ENCODE results near the gene CR1. TPM values are rescaled to one million over a fixed set of nuclear protein-coding genes. Genes with fewer than 3 reads are reported as not detected.
"Not testable (repeated sequence)": the region's sequence is repeated elsewhere in the genome, so short reads cannot be mapped to it uniquely, and the experiment has no call there.

CR1 gene
- total and polyA plus RNA-seq, 2 of the 8 experiments (the other 6 are each of a cell fraction or from before 2014, with no cell fraction given) = 0.15 to 0.22 TPM

- CTCF ChIA-PET (ENCODE audit: partially characterized antibody); H4K91ac ChIP-seq (replicated peaks; ENCODE audit: insufficient read length, low read length); H3K9ac ChIP-seq (replicated peaks in 1 of 4; ENCODE audit: extremely low read depth in 1 of 4, low read depth in 3 of 4, low read length in 3 of 4); H4K5ac ChIP-seq (ENCODE audit: insufficient read length, low read depth, low read length); H3K18ac ChIP-seq (ENCODE audit: extremely low read depth, low read length); H2BK12ac ChIP-seq (ENCODE audit: low read depth, low read length); DNase-seq (ENCODE audit: low read depth in 1 of 2, low spot score in 2 of 2); H3K9me3 ChIP-seq (ENCODE audit: insufficient read depth in 2 of 2, low read depth in 1 of 2, low read length in 1 of 2); H3K4ac ChIP-seq (replicated peaks; ENCODE audit: insufficient read length, low read depth, low read length); H3K4me2 ChIP-seq (ENCODE audit: insufficient read depth in 1 of 2, low read depth in 2 of 2, low read length in 2 of 2); H2BK120ac ChIP-seq (replicated peaks; ENCODE audit: low read depth, low read length); H3K27ac ChIP-seq (ENCODE audit: low read depth, low read length); H2BK20ac ChIP-seq (ENCODE audit: low read length); H3K79me1 ChIP-seq (ENCODE audit: low read depth, low read length); H2AFZ ChIP-seq (ENCODE audit: low read length); H3K14ac ChIP-seq (ENCODE audit: insufficient read length); H3K4me1 ChIP-seq (replicated peaks in 1 of 4; ENCODE audit: control insufficient read depth in 3 of 4, insufficient read depth in 4 of 4, low read length in 3 of 4); H4K20me1 ChIP-seq (replicated peaks in 1 of 2; ENCODE audit: control insufficient read depth in 1 of 2, insufficient read depth in 2 of 2, low read length in 2 of 2); H3K56ac ChIP-seq (replicated peaks; ENCODE audit: insufficient read length, low read depth, low read length); H3K36me3 ChIP-seq (ENCODE audit: control insufficient read depth in 2 of 4, insufficient read depth in 4 of 4, low read length in 3 of 4); H3K4me3 ChIP-seq (ENCODE audit: extremely low read depth in 1 of 4, insufficient read depth in 2 of 4, low read depth in 3 of 4, low read length in 4 of 4); H3K79me2 ChIP-seq (ENCODE audit: control insufficient read depth in 1 of 2, insufficient read depth in 2 of 2, low read length in 2 of 2); H3K27me3 ChIP-seq (replicated peaks in 1 of 4; ENCODE audit: control insufficient read depth in 3 of 4, extremely low read depth in 1 of 4, insufficient read depth in 3 of 4, low read length in 3 of 4); H2BK15ac ChIP-seq (ENCODE audit: low read length); H4K8ac ChIP-seq (ENCODE audit: extremely low read depth, insufficient read depth, low read length); H3K23ac ChIP-seq (ENCODE audit: insufficient read length); H3K23me2 ChIP-seq (ENCODE audit: low read depth, low read length); H2AK5ac ChIP-seq (ENCODE audit: low read depth, low read length); H2BK5ac ChIP-seq (ENCODE audit: low read depth, low read length); POLR2A ChIA-PET (ENCODE audit: partially characterized antibody); FAIRE-seq: not testable (repeated sequence)
- no CpG with 5 or more reads among the region's 5 CpGs for WGBS, 2 experiments (ENCODE audit: extremely low coverage in 1 of 2, insufficient coverage in 1 of 2, insufficient read length in 1 of 2, insufficient replicate concordance in 2 of 2, low coverage in 1 of 2, low lambda C conversion rate in 2 of 2, missing lambda C conversion rate in 1 of 2)
Measured at GRCh38 chr1:207536263-207536662, 40.3 kb downstream of the CR1 start.

GRCh38 chr1:207546677-207547357 lies 50.9 kb downstream of the CR1 start:
- POLR2A ChIA-PET (ENCODE audit: partially characterized antibody); H2BK15ac ChIP-seq (ENCODE audit: low read length); H3K79me2 ChIP-seq (ENCODE audit: control insufficient read depth in 1 of 2, insufficient read depth in 2 of 2, low read length in 2 of 2); H2BK5ac ChIP-seq (ENCODE audit: low read depth, low read length); H2BK12ac ChIP-seq (ENCODE audit: low read depth, low read length); H2BK20ac ChIP-seq (ENCODE audit: low read length); H3K56ac ChIP-seq (replicated peaks; ENCODE audit: insufficient read length, low read depth, low read length); H3K4ac ChIP-seq (replicated peaks; ENCODE audit: insufficient read length, low read depth, low read length); H2BK120ac ChIP-seq (replicated peaks; ENCODE audit: low read depth, low read length); H3K27ac ChIP-seq (ENCODE audit: low read depth, low read length); H4K91ac ChIP-seq (replicated peaks; ENCODE audit: insufficient read length, low read length); H3K27me3 ChIP-seq (replicated peaks in 1 of 4; ENCODE audit: control insufficient read depth in 3 of 4, extremely low read depth in 1 of 4, insufficient read depth in 3 of 4, low read length in 3 of 4); H3K18ac ChIP-seq (ENCODE audit: extremely low read depth, low read length); FAIRE-seq; H3K9me3 ChIP-seq (ENCODE audit: insufficient read depth in 2 of 2, low read depth in 1 of 2, low read length in 1 of 2); H2AK5ac ChIP-seq (ENCODE audit: low read depth, low read length); H3K14ac ChIP-seq (ENCODE audit: insufficient read length); H3K4me3 ChIP-seq (ENCODE audit: extremely low read depth in 1 of 4, insufficient read depth in 2 of 4, low read depth in 3 of 4, low read length in 4 of 4); H3K36me3 ChIP-seq (ENCODE audit: control insufficient read depth in 2 of 4, insufficient read depth in 4 of 4, low read length in 3 of 4); DNase-seq (ENCODE audit: low read depth in 1 of 2, low spot score in 2 of 2); H3K23ac ChIP-seq (ENCODE audit: insufficient read length); H4K8ac ChIP-seq (ENCODE audit: extremely low read depth, insufficient read depth, low read length); CTCF ChIA-PET (ENCODE audit: partially characterized antibody); H4K20me1 ChIP-seq (replicated peaks in 1 of 2; ENCODE audit: control insufficient read depth in 1 of 2, insufficient read depth in 2 of 2, low read length in 2 of 2); H2AFZ ChIP-seq (ENCODE audit: low read length); H3K4me1 ChIP-seq (replicated peaks in 1 of 4; ENCODE audit: control insufficient read depth in 3 of 4, insufficient read depth in 4 of 4, low read length in 3 of 4); H4K5ac ChIP-seq (ENCODE audit: insufficient read length, low read depth, low read length); H3K23me2 ChIP-seq (ENCODE audit: low read depth, low read length); H3K79me1 ChIP-seq (ENCODE audit: low read depth, low read length); H3K9ac ChIP-seq (replicated peaks in 1 of 4; ENCODE audit: extremely low read depth in 1 of 4, low read depth in 3 of 4, low read length in 3 of 4); H3K4me2 ChIP-seq (ENCODE audit: insufficient read depth in 1 of 2, low read depth in 2 of 2, low read length in 2 of 2): not testable (repeated sequence)
- WGBS, 2 experiments (ENCODE audit: extremely low coverage in 1 of 2, insufficient coverage in 1 of 2, insufficient read length in 1 of 2, insufficient replicate concordance in 2 of 2, low coverage in 1 of 2, low lambda C conversion rate in 2 of 2, missing lambda C conversion rate in 1 of 2) = no CpG with 5 or more reads among the region's 5 CpGs
